AG20443 (cell line): ENCODE measurements around the gene ALK.

ENCODE experiments used
- DNase-seq: peaks from one replicate; pipeline ENCODE4 v3.0.0; 2012; ENCODE audit warnings: low spot score, mixed read lengths

ALK gene

GRCh38 chr2:29650631-29651097, 270.7 kb downstream of the ALK start:
- DNase-seq = no peak

- DNase-seq = no peak
These were observed 276.4 kb downstream of the ALK start for GRCh38 chr2:29644949-29645348.

- DNase-seq = no peak
These were observed 278.2 kb downstream of the ALK start for GRCh38 chr2:29643196-29643595.

GRCh38 chr2:29640360-29640759, 281.0 kb downstream of the ALK start:
- DNase-seq = no peak

GRCh38 chr2:29638641-29639040, 282.7 kb downstream of the ALK start:
- no peak for DNase-seq

- no peak for DNase-seq
These were observed 286.5 kb downstream of the ALK start for GRCh38 chr2:29634916-29635315.

- DNase-seq = no peak
These were observed 289.4 kb downstream of the ALK start for GRCh38 chr2:29632018-29632417.

GRCh38 chr2:29629495-29629894, 291.9 kb downstream of the ALK start:
- no peak for DNase-seq

- DNase-seq = no peak
These were observed 292.5 kb downstream of the ALK start for GRCh38 chr2:29628862-29629261.

- DNase-seq = no peak
These were observed 293.2 kb downstream of the ALK start for GRCh38 chr2:29628108-29628745.

- DNase-seq = peak; percentile 36
These were observed 294.1 kb downstream of the ALK start for GRCh38 chr2:29627279-29627711.

- no peak for DNase-seq
These were observed 300.5 kb downstream of the ALK start for GRCh38 chr2:29620890-29621289.

GRCh38 chr2:29619689-29620088, 301.7 kb downstream of the ALK start:
- DNase-seq = no peak

GRCh38 chr2:29618024-29618423, 303.4 kb downstream of the ALK start:
- DNase-seq = no peak

- DNase-seq = no peak
These were observed 304.0 kb downstream of the ALK start for GRCh38 chr2:29617351-29617750.

GRCh38 chr2:29616569-29616968, 304.8 kb downstream of the ALK start:
- DNase-seq = no peak

- no peak for DNase-seq
These were observed 305.5 kb downstream of the ALK start for GRCh38 chr2:29615841-29616240.

GRCh38 chr2:29615183-29615582, 306.2 kb downstream of the ALK start:
- no peak for DNase-seq

- DNase-seq = no peak
These were observed 307.0 kb downstream of the ALK start for GRCh38 chr2:29614295-29614830.

GRCh38 chr2:29613792-29614266, 307.6 kb downstream of the ALK start:
- DNase-seq = no peak

- DNase-seq = no peak
These were observed 308.3 kb downstream of the ALK start for GRCh38 chr2:29613067-29613466.

GRCh38 chr2:29612568-29612967, 308.8 kb downstream of the ALK start:
- no peak for DNase-seq

- DNase-seq = no peak
These were observed 309.5 kb downstream of the ALK start for GRCh38 chr2:29611850-29612249.

- DNase-seq = no peak
These were observed 310.1 kb downstream of the ALK start for GRCh38 chr2:29611261-29611660.
